DND-41 (cell line): ENCODE measurements around the gene DNPEP.

Source experiments
- ATAC-seq: fragments of 200-7000 bp; cut with Tn5 transposase; 3 replicates; pipeline ENCODE4 v1.9.1; 2021; ENCODE audit warnings: low read depth; ENCODE audit not compliant: insufficient read depth
- DNase-seq: peaks from one replicate; pipeline ENCODE4 v3.0.0-alpha.2; 2020
- H2AFZ ChIP-seq: 2 replicates; pipeline ENCODE4 v1.6.0; 2012; ENCODE audit warnings: low read depth, low read length
- H3K27ac ChIP-seq: 2 replicates; pipeline ENCODE4 v1.5.1; 2012; ENCODE audit warnings: low read length, inconsistent platforms
- H3K27me3 ChIP-seq: fragments of 200-600 bp; sonication (generic); 2 replicates; pipeline ENCODE4 v1.6.0; 2012; ENCODE audit warnings: low read length, mild to moderate bottlenecking, inconsistent platforms; ENCODE audit not compliant: insufficient read depth, poor library complexity
- H3K36me3 ChIP-seq: 2 replicates; pipeline ENCODE4 v1.5.1; 2012; ENCODE audit warnings: low read length, inconsistent platforms; ENCODE audit not compliant: insufficient read depth
- H3K4me1 ChIP-seq: 2 replicates; pipeline ENCODE4 v1.5.1; 2012; ENCODE audit warnings: mild to moderate bottlenecking, low read length; ENCODE audit not compliant: insufficient read depth
- H3K4me2 ChIP-seq: 2 replicates; pipeline ENCODE4 v1.6.0; 2012; ENCODE audit warnings: mild to moderate bottlenecking, moderate library complexity, low read length, inconsistent platforms; ENCODE audit not compliant: insufficient read depth
- H3K4me3 ChIP-seq, 2 experiments: fragments of 200-600 bp in 1 of 2; shearing (Covaris generic) in 1 of 2; 2 replicates each; pipeline ENCODE4 v1.5.1; 2012 to 2016; ENCODE audit warnings: inconsistent platforms in 2 of 2, low read length in 2 of 2, mild to moderate bottlenecking in 2 of 2, low read depth in 1 of 2, moderate library complexity in 1 of 2
- H3K79me2 ChIP-seq: 2 replicates; pipeline ENCODE4 v1.6.0; 2012; ENCODE audit warnings: low read length, inconsistent platforms; ENCODE audit not compliant: insufficient read depth
- H3K9ac ChIP-seq: 2 replicates; pipeline ENCODE4 v1.6.0; 2012; ENCODE audit warnings: low read depth, mild to moderate bottlenecking, inconsistent platforms, low read length, moderate library complexity
- H3K9me3 ChIP-seq: 2 replicates; pipeline ENCODE4 v1.5.1; 2012; ENCODE audit warnings: low read length, moderate library complexity, mild to moderate bottlenecking, inconsistent platforms; ENCODE audit not compliant: insufficient read depth, severe bottlenecking
- H4K20me1 ChIP-seq: 2 replicates; pipeline ENCODE4 v1.6.0; 2012; ENCODE audit warnings: low read length; ENCODE audit not compliant: insufficient read depth
- CTCF ChIP-seq: IDR thresholded peaks from 2 replicates; pipeline ENCODE4 v1.5.1; 2012; ENCODE audit warnings: borderline replicate concordance, low read length, moderate library complexity, mild to moderate bottlenecking; ENCODE audit not compliant: poor library complexity, severe bottlenecking; ENCODE audit errors: extremely low read depth
- EZH2 ChIP-seq: IDR thresholded peaks from 3 replicates; pipeline ENCODE4 v1.6.1; 2012; ENCODE audit warnings: borderline replicate concordance, low read depth, mild to moderate bottlenecking, moderate library complexity, low read length, inconsistent platforms; ENCODE audit not compliant: severe bottlenecking

Gene DNPEP

GRCh38 chr2:219433666-219434467, 46.2 kb upstream of the DNPEP start:
- no peaks in the 10 kb centered on the region; the same call in 1 of the 2 replicates for H4K20me1 ChIP-seq
- no peak overlapping the region for H3K27ac ChIP-seq
- DNase-seq: peak; percentile 41
- no peak overlapping the region for H2AFZ ChIP-seq
- no peak overlapping the region for H3K9ac ChIP-seq
- peak; percentile 60 for ATAC-seq
- no peaks in the 10 kb centered on the region for H3K9me3 ChIP-seq
- H3K4me1 ChIP-seq: no peaks in the 10 kb centered on the region
- no peaks in the 10 kb centered on the region for H3K36me3 ChIP-seq
- H3K4me2 ChIP-seq: no peak overlapping the region
- no peaks in the 10 kb centered on the region for H3K79me2 ChIP-seq
- TF ChIP-seq CTCF (peak; percentile 61), EZH2 (no peak)
- H3K27me3 ChIP-seq: peaks cover 1% of the 10 kb centered on the region
- no peak overlapping the region for H3K4me3 ChIP-seq

- no peak overlapping the region for H3K4me2 ChIP-seq
- ATAC-seq (peak; percentile 78), DNase-seq (no peak)
- H3K36me3 ChIP-seq: no peaks in the 10 kb centered on the region
- H3K9ac ChIP-seq: no peak overlapping the region
- no peak overlapping the region for H2AFZ ChIP-seq
- peaks cover 1% of the 10 kb centered on the region; the same call in 1 of the 2 replicates for H4K20me1 ChIP-seq
- no peaks in the 10 kb centered on the region for H3K9me3 ChIP-seq
- H3K27ac ChIP-seq: no peak overlapping the region
- H3K4me1 ChIP-seq: no peaks in the 10 kb centered on the region
- peak; percentile 49 for TF ChIP-seq CTCF
- TF ChIP-seq EZH2: no peak
- no peaks in the 10 kb centered on the region for H3K79me2 ChIP-seq
- no peak overlapping the region for H3K4me3 ChIP-seq
- no peaks in the 10 kb centered on the region for H3K27me3 ChIP-seq
These were observed 43.2 kb upstream of the DNPEP start for GRCh38 chr2:219430633-219431615.

- Histone ChIP-seq H3K79me2 (no peaks in the 10 kb centered on the region), H3K4me2 (no peak overlapping the region), H3K9me3 (no peaks in the 10 kb centered on the region), H3K27ac (no peak overlapping the region), H3K4me3 (no peak overlapping the region), H3K4me1 (no peaks in the 10 kb centered on the region), H2AFZ (no peak overlapping the region), H3K36me3 (no peaks in the 10 kb centered on the region), H3K27me3 (no peaks in the 10 kb centered on the region), H3K9ac (no peak overlapping the region), H4K20me1 (peaks cover 5% of the 10 kb centered on the region; the same call in 1 of the 2 replicates)
- DNase-seq (no peak), ATAC-seq (no peak)
- TF ChIP-seq CTCF (no peak), EZH2 (no peak)
These were observed 42.4 kb upstream of the DNPEP start for GRCh38 chr2:219429958-219430606.
